ENCODE measurements around the gene UQCRC2.
A peak's percentile ranks its signal among the peaks of the same experiment; 100 is the strongest.

Gene UQCRC2

DNA sequence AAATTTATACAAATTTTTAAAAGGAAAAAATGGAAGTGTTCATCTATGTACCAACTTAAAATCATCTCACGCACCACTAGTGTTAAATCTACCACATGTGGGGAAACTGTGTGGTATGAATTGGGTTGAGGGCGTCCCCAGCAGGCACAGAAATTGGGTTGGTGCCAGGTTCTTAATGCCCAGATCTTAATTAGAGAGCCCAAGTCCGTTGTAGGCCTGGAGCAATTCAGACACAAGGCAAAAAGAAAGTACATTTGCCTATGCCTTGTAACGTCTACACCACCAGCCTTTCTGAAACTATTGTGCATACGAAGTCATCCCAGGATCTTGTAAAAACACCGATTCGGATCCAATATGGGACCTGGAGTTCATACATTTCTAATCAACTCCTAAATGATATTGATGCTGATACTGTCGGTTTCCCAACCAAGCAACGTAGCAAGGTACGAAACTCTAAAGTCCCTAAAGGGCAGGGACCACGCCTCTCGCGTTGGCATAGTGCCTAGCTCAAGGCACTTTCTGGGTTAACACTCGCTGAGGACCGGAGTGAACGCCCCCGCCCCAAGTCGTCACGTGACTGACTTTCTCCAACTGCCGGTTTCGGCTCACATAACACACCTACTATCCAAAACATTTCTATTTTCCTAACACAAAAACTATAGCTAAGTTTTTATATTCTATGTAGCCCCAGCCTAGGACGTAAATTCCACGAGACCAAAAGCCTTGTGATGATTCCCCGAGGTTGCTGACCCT, 945 bp upstream of the UQCRC2 start:
- CTCF ChIA-PET, result interaction anchor here (0.5 to 1.3 kb wide), 4 partner anchors 109 to 235 kb away, joined by 3 to 9 read pairs (median 6); no protein-coding TSS in a partner anchor
- TF ChIP-seq YY1 (tag by site-specific recombination; IDR thresholded peaks at IDR 0.05) (no peak), ZFP3 (tag by site-specific recombination; IDR thresholded peaks at IDR 0.05; ENCODE audit: low read depth) (no peak), EGR2 (tag by site-specific recombination; IDR thresholded peaks at IDR 0.05; ENCODE audit: low read depth) (peak; percentile 57; the same call in 1 of the 2 replicates), ZNF112 (tag by site-specific recombination; IDR thresholded peaks at IDR 0.05) (no peak), ZNF624 (tag by site-specific recombination; IDR thresholded peaks at IDR 0.05) (no peak), KLF17 (tag by site-specific recombination; IDR thresholded peaks at IDR 0.05) (no peak), PATZ1 (tag by site-specific recombination; IDR thresholded peaks at IDR 0.05) (peak; percentile 67), ZNF549 (tag by site-specific recombination; IDR thresholded peaks at IDR 0.05) (no peak), ZNF510 (tag by site-specific recombination; IDR thresholded peaks at IDR 0.05; ENCODE audit: insufficient replicate concordance) (no peak), ZNF791 (tag by site-specific recombination; IDR thresholded peaks at IDR 0.05) (no peak), ZNF548 (tag by site-specific recombination; IDR thresholded peaks at IDR 0.05) (no peak), ZBTB8A (tag by site-specific recombination; IDR thresholded peaks at IDR 0.05) (peak; percentile 17; the same call in 1 of the 2 replicates), ZNF677 (tag by site-specific recombination; IDR thresholded peaks at IDR 0.05) (no peak), ZNF473 (tag by site-specific recombination; IDR thresholded peaks at IDR 0.05) (no peak), KLF9 (tag by site-specific recombination; IDR thresholded peaks at IDR 0.05; ENCODE audit: low read depth) (peak; percentile 90), ZNF768 (tag by site-specific recombination; IDR thresholded peaks at IDR 0.05) (no peak), ATF2 (tag by site-specific recombination; IDR thresholded peaks at IDR 0.05; ENCODE audit: low read depth) (no peak), ZNF561 (tag by site-specific recombination; IDR thresholded peaks at IDR 0.05; ENCODE audit: borderline replicate concordance) (no peak), ZNF37A (tag by site-specific recombination; IDR thresholded peaks at IDR 0.05) (no peak), ZNF843 (tag by site-specific recombination; IDR thresholded peaks at IDR 0.05) (no peak), ZNF266 (tag by site-specific recombination; IDR thresholded peaks at IDR 0.05; ENCODE audit: low read depth) (no peak), ZNF629 (tag by site-specific recombination; IDR thresholded peaks at IDR 0.05) (no peak), ZNF501 (tag by site-specific recombination; IDR thresholded peaks at IDR 0.05) (no peak), ZSCAN16 (tag by site-specific recombination; IDR thresholded peaks at IDR 0.05) (no peak), ZNF211 (tag by site-specific recombination; IDR thresholded peaks at IDR 0.05; ENCODE audit: low read depth) (no peak), ZNF394 (tag by site-specific recombination; IDR thresholded peaks at IDR 0.05; ENCODE audit: borderline replicate concordance) (no peak), ZNF585B (tag by site-specific recombination; IDR thresholded peaks at IDR 0.05) (no peak), ZNF416 (tag by site-specific recombination; IDR thresholded peaks at IDR 0.05) (no peak), KLF16 (tag by site-specific recombination; IDR thresholded peaks at IDR 0.05) (peak; percentile 61; the same call in 1 of the 2 replicates), ZNF292 (tag by site-specific recombination; IDR thresholded peaks at IDR 0.05; ENCODE audit: borderline replicate concordance, low read depth) (no peak)
- TF ChIP-seq, protein P1, sequence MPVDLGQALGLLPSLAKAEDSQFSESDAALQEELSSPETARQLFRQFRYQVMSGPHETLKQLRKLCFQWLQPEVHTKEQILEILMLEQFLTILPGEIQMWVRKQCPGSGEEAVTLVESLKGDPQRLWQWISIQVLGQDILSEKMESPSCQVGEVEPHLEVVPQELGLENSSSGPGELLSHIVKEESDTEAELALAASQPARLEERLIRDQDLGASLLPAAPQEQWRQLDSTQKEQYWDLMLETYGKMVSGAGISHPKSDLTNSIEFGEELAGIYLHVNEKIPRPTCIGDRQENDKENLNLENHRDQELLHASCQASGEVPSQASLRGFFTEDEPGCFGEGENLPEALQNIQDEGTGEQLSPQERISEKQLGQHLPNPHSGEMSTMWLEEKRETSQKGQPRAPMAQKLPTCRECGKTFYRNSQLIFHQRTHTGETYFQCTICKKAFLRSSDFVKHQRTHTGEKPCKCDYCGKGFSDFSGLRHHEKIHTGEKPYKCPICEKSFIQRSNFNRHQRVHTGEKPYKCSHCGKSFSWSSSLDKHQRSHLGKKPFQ (tag by site-specific recombination; IDR thresholded peaks at IDR 0.05), result no peak
- TF ChIP-seq, protein P2, sequence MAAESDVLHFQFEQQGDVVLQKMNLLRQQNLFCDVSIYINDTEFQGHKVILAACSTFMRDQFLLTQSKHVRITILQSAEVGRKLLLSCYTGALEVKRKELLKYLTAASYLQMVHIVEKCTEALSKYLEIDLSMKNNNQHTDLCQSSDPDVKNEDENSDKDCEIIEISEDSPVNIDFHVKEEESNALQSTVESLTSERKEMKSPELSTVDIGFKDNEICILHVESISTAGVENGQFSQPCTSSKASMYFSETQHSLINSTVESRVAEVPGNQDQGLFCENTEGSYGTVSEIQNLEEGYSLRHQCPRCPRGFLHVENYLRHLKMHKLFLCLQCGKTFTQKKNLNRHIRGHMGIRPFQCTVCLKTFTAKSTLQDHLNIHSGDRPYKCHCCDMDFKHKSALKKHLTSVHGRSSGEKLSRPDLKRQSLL (tag by site-specific recombination; IDR thresholded peaks at IDR 0.05), result 0 out of 2 replicates have a peak, but pooled peaks have one; percentile 31

More for the DNA sequence above, 945 bp upstream of the UQCRC2 start:
- Histone ChIP-seq H3K4me1 (ENCODE audit: control insufficient read depth, insufficient read depth, low read length) (peaks cover 4% of the 10 kb centered on the region; the same call in 1 of the 2 replicates), H3K27ac (ENCODE audit: extremely low read depth, low read depth, low read length) (peak overlapping the region; percentile 87), H3K36me3 (ENCODE audit: control insufficient read depth in 2 of 2, insufficient read depth in 1 of 2, low read length in 2 of 2) (peaks cover 5 to 20% of the 10 kb centered on the region in 2 experiments; a peak in 2 of 3 replicates), H3K4me3 (ENCODE audit: low read depth, low read length) (peak overlapping the region; percentile 86), H3K9me3 (ENCODE audit: control insufficient read depth, insufficient read depth, low read depth, low read length) (no peaks in the 10 kb centered on the region)
- POLR2A ChIA-PET, result interaction anchor here (0.7 to 1.7 kb wide), 4 partner anchors 8 to 132 kb away, joined by 4 to 6 read pairs (median 4); partner anchors contain the start of gene MOSMO
